Fibroblast of skin of back (primary cell): ENCODE results near the gene HK3.

Experiments
- DNase-seq: peaks from one replicate; pipeline ENCODE4 v3.0.0-alpha.2; 2013

Gene HK3

GRCh38 chr5:176868126-176868525, 31.0 kb downstream of the HK3 start:
- DNase-seq, result no peak

GRCh38 chr5:176866707-176867310, 32.3 kb downstream of the HK3 start:
- DNase-seq, result no peak

- DNase-seq, result no peak
Observed at GRCh38 chr5:176865964-176866363, 33.2 kb downstream of the HK3 start.

GRCh38 chr5:176864755-176865154, 34.4 kb downstream of the HK3 start:
- DNase-seq, result no peak

- no peak for DNase-seq
Observed at GRCh38 chr5:176863765-176864098, 35.4 kb downstream of the HK3 start.

GRCh38 chr5:176863041-176863764, 35.9 kb downstream of the HK3 start:
- no peak for DNase-seq

GRCh38 chr5:176862330-176862995, 36.7 kb downstream of the HK3 start:
- DNase-seq, result no peak

GRCh38 chr5:176861276-176861675, 37.9 kb downstream of the HK3 start:
- no peak for DNase-seq

- DNase-seq, result no peak
Observed at GRCh38 chr5:176860381-176860780, 38.8 kb downstream of the HK3 start.

GRCh38 chr5:176859916-176860315, 39.2 kb downstream of the HK3 start:
- DNase-seq, result no peak

- no peak for DNase-seq
Observed at GRCh38 chr5:176857894-176858273, 41.3 kb downstream of the HK3 start.

GRCh38 chr5:176857216-176857893, 41.8 kb downstream of the HK3 start:
- DNase-seq, result no peak

- DNase-seq, result no peak
Observed at GRCh38 chr5:176856746-176857145, 42.4 kb downstream of the HK3 start.

GRCh38 chr5:176855598-176855997, 43.5 kb downstream of the HK3 start:
- DNase-seq, result no peak

GRCh38 chr5:176854164-176854563, 45.0 kb downstream of the HK3 start:
- DNase-seq, result no peak

- no peak for DNase-seq
Observed at GRCh38 chr5:176853151-176853778, 45.9 kb downstream of the HK3 start.

- no peak for DNase-seq
Observed at GRCh38 chr5:176851871-176852658, 47.1 kb downstream of the HK3 start.

GRCh38 chr5:176851380-176851779, 47.8 kb downstream of the HK3 start:
- no peak for DNase-seq

GRCh38 chr5:176850371-176851245, 48.5 kb downstream of the HK3 start:
- DNase-seq, result no peak

GRCh38 chr5:176849611-176850227, 49.4 kb downstream of the HK3 start:
- no peak for DNase-seq

GRCh38 chr5:176848651-176849050, 50.5 kb downstream of the HK3 start:
- DNase-seq, result no peak
